ENCODE data around the gene EZR.
"Not testable (repeated sequence)": the region's sequence is repeated elsewhere in the genome, so short reads cannot be mapped to it uniquely, and the experiment has no call there.

EZR gene

GRCh38 chr6:158796353-158796752 is 22.8 kb downstream of the EZR start:
- DNase-seq (ENCODE audit: insufficient read length, low spot score) = no peak
- TF ChIP-seq CTCF (IDR thresholded peaks at IDR 0.05; ENCODE audit: insufficient read depth, missing control alignments) = no peak
- no peak for FAIRE-seq

GRCh38 chr6:158795516-158795915 is 23.7 kb downstream of the EZR start:
- DNase-seq (ENCODE audit: insufficient read length, low spot score) (no peak), FAIRE-seq (no peak)
- no peak for TF ChIP-seq CTCF (IDR thresholded peaks at IDR 0.05; ENCODE audit: insufficient read depth, missing control alignments)

GRCh38 chr6:158793432-158793831 is 25.7 kb downstream of the EZR start:
- DNase-seq (ENCODE audit: insufficient read length, low spot score) (no peak), FAIRE-seq (no peak)
- peak; percentile 33 for TF ChIP-seq CTCF (IDR thresholded peaks at IDR 0.05; ENCODE audit: insufficient read depth, missing control alignments)

- FAIRE-seq; DNase-seq (ENCODE audit: insufficient read length, low spot score): not testable (repeated sequence)
Observed at GRCh38 chr6:158792505-158792904, 26.7 kb downstream of the EZR start.

GRCh38 chr6:158791274-158791855 is 27.8 kb downstream of the EZR start:
- FAIRE-seq = no peak
- no peak for DNase-seq (ENCODE audit: insufficient read length, low spot score)
- no peak for TF ChIP-seq CTCF (IDR thresholded peaks at IDR 0.05; ENCODE audit: insufficient read depth, missing control alignments)

- DNase-seq (ENCODE audit: insufficient read length, low spot score) = no peak
- FAIRE-seq = no peak
- no peak for TF ChIP-seq CTCF (IDR thresholded peaks at IDR 0.05; ENCODE audit: insufficient read depth, missing control alignments)
Observed at GRCh38 chr6:158789115-158789917, 29.9 kb downstream of the EZR start.

- TF ChIP-seq CTCF (IDR thresholded peaks at IDR 0.05; ENCODE audit: insufficient read depth, missing control alignments) = no peak
- DNase-seq (ENCODE audit: insufficient read length, low spot score) (no peak), FAIRE-seq (no peak)
Observed at GRCh38 chr6:158787395-158787794, 31.8 kb downstream of the EZR start.

All from D721Med (cell line).